Umbilical cord (tissue), 1 donor: ENCODE data around the gene CCDC51. TPM values are rescaled to one million over a fixed set of nuclear protein-coding genes. Genes with fewer than 3 reads are reported as not detected.

Experiments
- total RNA-seq: library from RNA; depleted of rRNA; stranded (reverse); fragments of >200 nt; gene quantifications from one replicate; pipeline ENCODE4 v1.2.3, GENCODE V29; 2014; ENCODE audit warnings: low replicate concordance; ENCODE audit not compliant: insufficient read depth

CCDC51 gene
- total RNA-seq, 1 donor from 2014 or later, result 4.8 TPM

Other genes starting within 250 kb of the CCDC51 start
- gene CAMP, start 216.6 kb downstream of the CCDC51 start, total RNA-seq, result not detected
- gene ZNF589, start 199.0 kb downstream of the CCDC51 start, total RNA-seq, result 3.1 TPM
- gene NME6, start 138.8 kb downstream of the CCDC51 start, total RNA-seq, result 19.7 TPM
- not detected for gene SPINK8, start 106.5 kb downstream of the CCDC51 start, total RNA-seq
- gene FBXW12, start 67.9 kb downstream of the CCDC51 start, total RNA-seq, result 6.0 TPM
- 68.6 TPM for gene PLXNB1, start 10.0 kb downstream of the CCDC51 start, total RNA-seq
- 135 TPM for gene TMA7, start 138 bp upstream of the CCDC51 start, total RNA-seq
- 9.4 TPM for gene ATRIP, start 6.6 kb upstream of the CCDC51 start, total RNA-seq
- 59.2 TPM for gene SHISA5, start 64.1 kb upstream of the CCDC51 start, total RNA-seq
- gene PFKFB4, start 116.7 kb upstream of the CCDC51 start, total RNA-seq, result 13.2 TPM
- gene UCN2, start 123.7 kb upstream of the CCDC51 start, total RNA-seq, result 1.9 TPM
- gene COL7A1, start 155.2 kb upstream of the CCDC51 start, total RNA-seq, result 65.0 TPM
- 97.5 TPM for gene UQCRC1, start 169.5 kb upstream of the CCDC51 start, total RNA-seq
- not detected for gene TMEM89, start 181.7 kb upstream of the CCDC51 start, total RNA-seq
- gene SLC26A6, start 195.3 kb upstream of the CCDC51 start, total RNA-seq, result 4.8 TPM
- gene CELSR3, start 222.8 kb upstream of the CCDC51 start, total RNA-seq, result 3.4 TPM
- 7.9 TPM for gene NCKIPSD, start 245.8 kb upstream of the CCDC51 start, total RNA-seq